HepG2 (cell line): ENCODE measurements around the gene TBC1D2B. TPM values are rescaled to one million over a fixed set of nuclear protein-coding genes. Genes with fewer than 3 reads are reported as not detected.
A peak's percentile ranks its signal among the peaks of the same experiment; 100 is the strongest.

ENCODE experiments used
- ATAC-seq: fragments of 200-7000 bp; cut with Tn5 transposase; 3 replicates; pipeline ENCODE4 v1.9.1; 2020; ENCODE audit warnings: mild to moderate bottlenecking, moderate library complexity
- BruUV-seq: library from RNA; stranded (reverse); fragments of 400-500 nt; replicated peaks from 2 replicates; lab custom pipeline; 2021; lab: Mats Ljungman, UMichigan
- CTCF ChIA-PET: fragments of 300-600 bp; formaldehyde crosslinking; extraction: SDS; loops from one replicate; lab custom pipeline; 2021; ENCODE audit warnings: low total read pairs, inconsistent platforms, low intra/inter-chr PET ratio; lab: Yijun Ruan, JAX
- POLR2A ChIA-PET: fragments of 350-600 bp; sonication (Branson Sonifier 250); formaldehyde crosslinking; loops from one replicate; lab custom pipeline; 2020; ENCODE audit warnings: antibody characterized with exemption, inconsistent platforms; lab: Yijun Ruan, JAX
- DNase-seq: peaks from one replicate; pipeline ENCODE4 v3.0.0-alpha.2; 2015; ENCODE audit warnings: low spot score
- FAIRE-seq: peaks from 3 replicates; lab custom pipeline; 2011; peaks lifted over from hg19 to GRCh38; lab: Jason Lieb, UNC
- H2AFZ ChIP-seq: one replicate; pipeline ENCODE4 v1.6.1; 2011; ENCODE audit warnings: low read length, inconsistent platforms
- H3K27ac ChIP-seq: fragments of 300-600 bp; 3 replicates; pipeline ENCODE4 v1.8.0; 2011; ENCODE audit warnings: mixed run types, mild to moderate bottlenecking, mixed read lengths, low read length, inconsistent platforms; ENCODE audit not compliant: insufficient read depth; ENCODE audit errors: extremely low read length
- H3K27me3 ChIP-seq, 2 experiments: fragments of 200-600 bp in 1 of 2; 2 replicates in 1 of 2; 3 replicates in 1 of 2; pipeline versions ENCODE4 v1.6.0 to v1.8.0; 2011; ENCODE audit warnings: low read length in 2 of 2, mild to moderate bottlenecking in 2 of 2, moderate library complexity in 2 of 2, inconsistent platforms in 1 of 2; ENCODE audit not compliant: insufficient read depth in 2 of 2, control insufficient read depth in 1 of 2
- H3K36me3 ChIP-seq, 2 experiments: fragments of 200-600 bp in 1 of 2; replicated peaks in 1 of 2; 2 replicates in 1 of 2; 3 replicates in 1 of 2; pipeline versions ENCODE4 v1.5.1 to v1.8.0; 2011; ENCODE audit warnings: low read length in 2 of 2, inconsistent platforms in 1 of 2; ENCODE audit not compliant: insufficient read depth in 2 of 2, control insufficient read depth in 1 of 2
- H3K4me1 ChIP-seq: 2 replicates; pipeline ENCODE4 v1.5.1; 2012; ENCODE audit warnings: low read length, inconsistent platforms; ENCODE audit not compliant: insufficient read depth
- H3K4me2 ChIP-seq: 2 replicates; pipeline ENCODE4 v1.6.0; 2011; ENCODE audit warnings: low read depth, low read length, inconsistent platforms
- H3K4me3 ChIP-seq, 3 experiments: fragments of 200-600 bp in 1 of 3; sonication (generic), shearing (Covaris generic) in 1 of 3; replicated peaks in 1 of 3; 2 replicates each; pipeline ENCODE4 v1.5.1; 2011 to 2016; ENCODE audit warnings: low read length in 3 of 3, inconsistent platforms in 2 of 3, low read depth in 2 of 3, mild to moderate bottlenecking in 2 of 3, control low read depth in 1 of 3, mixed read lengths in 1 of 3; ENCODE audit not compliant: insufficient read depth in 1 of 3
- H3K79me2 ChIP-seq: one replicate; pipeline ENCODE4 v1.6.1; 2011; ENCODE audit warnings: low read length, inconsistent platforms; ENCODE audit not compliant: insufficient read depth
- H3K9ac ChIP-seq: 2 replicates; pipeline ENCODE4 v1.6.0; 2011; ENCODE audit warnings: mild to moderate bottlenecking, low read depth, low read length, inconsistent platforms; ENCODE audit not compliant: insufficient read depth
- H3K9me3 ChIP-seq: 2 replicates; pipeline ENCODE4 v1.5.1; 2012; ENCODE audit warnings: mild to moderate bottlenecking, low read length
- H4K20me1 ChIP-seq: 2 replicates; pipeline ENCODE4 v1.6.0; 2011; ENCODE audit warnings: inconsistent platforms, mild to moderate bottlenecking, low read length, moderate library complexity; ENCODE audit not compliant: insufficient read depth
- CBX2 ChIP-seq, 2 experiments: fragments of 200-600 bp in 1 of 2; sonication (generic); formaldehyde crosslinking in 1 of 2; IDR thresholded peaks; 2 replicates each; pipeline versions ENCODE4 v1.7.0 to v1.8.1; 2018 to 2022; ENCODE audit warnings: low read depth in 2 of 2, low read length in 1 of 2, mild to moderate bottlenecking in 1 of 2, missing genetic modification reagents in 1 of 2
- GATAD1 ChIP-seq: IDR thresholded peaks from 2 replicates; pipeline ENCODE4 v1.6.1; 2016; ENCODE audit warnings: missing genetic modification reagents, missing compliant biosample characterization
- HNF4G ChIP-seq, 2 experiments: sonication (generic) in 1 of 2; formaldehyde crosslinking in 1 of 2; IDR thresholded peaks; 2 replicates each; pipeline versions ENCODE4 v1.4.0 to v1.6.1; 2011 to 2020; ENCODE audit warnings: borderline replicate concordance in 2 of 2, low read depth in 2 of 2, mild to moderate bottlenecking in 2 of 2, low read length in 1 of 2, missing genetic modification reagents in 1 of 2, moderate library complexity in 1 of 2
- REST ChIP-seq, 2 experiments: IDR thresholded peaks; 2 replicates each; pipeline ENCODE4 v1.6.1; 2011 to 2012; ENCODE audit warnings: low read length in 2 of 2, borderline replicate concordance in 1 of 2, low read depth in 1 of 2, mild to moderate bottlenecking in 1 of 2, moderate library complexity in 1 of 2
- RXRA ChIP-seq: sonication (generic); formaldehyde crosslinking; IDR thresholded peaks from 2 replicates; pipeline ENCODE4 v1.5.1; 2020; ENCODE audit warnings: missing genetic modification reagents
- ZNF382 ChIP-seq: sonication (generic); formaldehyde crosslinking; IDR thresholded peaks from 2 replicates; pipeline ENCODE4 v1.5.0; 2020; ENCODE audit warnings: missing genetic modification reagents, mild to moderate bottlenecking, borderline replicate concordance
- ZNF446 ChIP-seq: sonication (generic); formaldehyde crosslinking; IDR thresholded peaks from 2 replicates; pipeline ENCODE4 v1.5.0; 2020; ENCODE audit warnings: mild to moderate bottlenecking, missing genetic modification reagents
- WGBS: methylation state at CpG from one replicate; pipeline ENCODE4 v1.1.6; 2017; ENCODE audit warnings: low lambda C conversion rate; 5-methylcytosine and 5-hydroxymethylcytosine counted together
- in situ Hi-C: cut with HindIII; loops from 2 replicates; pipeline ENCODE4 v1.10.0; 2017; ENCODE audit warnings: low pct_unique_long_range_greater_than_20kb; ENCODE audit not compliant: extremely low pct_ligation_motif_present
- intact Hi-C: fragments of 100-400 bp; cut with micrococcal nuclease; formaldehyde crosslinking; loops from one replicate; pipeline ENCODE4 v1.10.0; 2022; ENCODE audit not compliant: unreplicated experiment
- polyA plus RNA-seq, 8 experiments: library from polyadenylated mRNA; depleted of rRNA in 3 of 8; stranded (reverse) in 7 of 8; unstranded in 1 of 8; fragments of >200 nt; fragmentation: Illumina TruSeq in 4 of 8; extraction: Trizol in 4 of 8; gene quantifications; 2 replicates each; pipeline versions ENCODE4 v1.2.1 to v1.2.3, GENCODE V29; 2011 to 2016; ENCODE audit warnings: low read depth in 4 of 8, missing spikeins in 1 of 8, mixed read lengths in 1 of 8; ENCODE audit not compliant: insufficient read depth in 1 of 8
- total RNA-seq, 5 experiments: library from RNA; depleted of rRNA; stranded (reverse); fragments of >200 nt; fragmentation: Illumina TruSeq; extraction: Trizol; gene quantifications; 2 replicates each; pipeline ENCODE4 v1.2.3, GENCODE V29; 2016; ENCODE audit warnings: low read depth in 1 of 5
- TF ChIP-seq, protein P1 (sequence below): IDR thresholded peaks from 2 replicates; pipeline ENCODE4 v1.4.0; 2020; ENCODE audit warnings: mild to moderate bottlenecking, missing genetic modification reagents

The TBC1D2B gene
- total and polyA plus RNA-seq, 2 of the 13 experiments (the other 11 are each of a cell fraction or from before 2014, with no cell fraction given): 10.1 to 14.4 TPM

DNA sequence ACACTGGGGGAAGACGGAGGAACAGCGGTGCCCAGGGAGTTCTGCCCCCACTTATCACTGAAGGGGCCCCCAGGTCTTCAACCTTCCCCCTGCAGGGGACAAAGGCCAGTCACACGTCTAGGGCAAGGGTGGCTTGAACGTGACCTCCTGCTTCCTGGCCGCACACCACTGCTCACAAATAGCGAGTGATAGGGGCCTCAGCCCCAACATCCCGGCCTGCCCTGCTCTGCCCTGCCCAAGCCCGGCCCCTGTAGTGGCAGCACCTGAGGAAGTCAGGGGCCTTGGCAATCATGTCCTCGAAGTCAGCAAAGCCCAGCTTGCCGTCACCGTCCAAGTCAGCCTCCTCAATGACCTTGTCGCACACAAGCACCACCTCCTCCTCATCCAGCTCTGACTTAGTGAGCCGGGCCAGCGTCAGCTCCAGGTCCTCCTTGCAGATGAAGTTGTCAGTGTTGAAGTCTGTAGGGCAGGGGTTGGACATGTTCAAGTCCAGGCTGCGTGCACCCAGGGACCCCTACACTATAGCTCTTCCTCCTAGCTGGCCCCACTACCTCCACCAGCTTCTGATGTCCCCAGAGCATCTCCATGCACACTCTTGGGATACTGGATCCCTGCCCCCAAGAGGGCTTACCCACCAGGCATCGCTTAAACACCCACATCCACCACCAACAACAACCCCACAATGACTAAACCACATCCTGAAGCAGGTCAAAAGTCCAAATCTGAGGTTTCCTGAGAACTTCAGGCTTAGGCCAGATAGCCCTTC, 28.1 kb upstream of the TBC1D2B start (continued):
- no peak for TF ChIP-seq GATAD1 (CRISPR knock-in tag)
- TF ChIP-seq, protein P1, sequence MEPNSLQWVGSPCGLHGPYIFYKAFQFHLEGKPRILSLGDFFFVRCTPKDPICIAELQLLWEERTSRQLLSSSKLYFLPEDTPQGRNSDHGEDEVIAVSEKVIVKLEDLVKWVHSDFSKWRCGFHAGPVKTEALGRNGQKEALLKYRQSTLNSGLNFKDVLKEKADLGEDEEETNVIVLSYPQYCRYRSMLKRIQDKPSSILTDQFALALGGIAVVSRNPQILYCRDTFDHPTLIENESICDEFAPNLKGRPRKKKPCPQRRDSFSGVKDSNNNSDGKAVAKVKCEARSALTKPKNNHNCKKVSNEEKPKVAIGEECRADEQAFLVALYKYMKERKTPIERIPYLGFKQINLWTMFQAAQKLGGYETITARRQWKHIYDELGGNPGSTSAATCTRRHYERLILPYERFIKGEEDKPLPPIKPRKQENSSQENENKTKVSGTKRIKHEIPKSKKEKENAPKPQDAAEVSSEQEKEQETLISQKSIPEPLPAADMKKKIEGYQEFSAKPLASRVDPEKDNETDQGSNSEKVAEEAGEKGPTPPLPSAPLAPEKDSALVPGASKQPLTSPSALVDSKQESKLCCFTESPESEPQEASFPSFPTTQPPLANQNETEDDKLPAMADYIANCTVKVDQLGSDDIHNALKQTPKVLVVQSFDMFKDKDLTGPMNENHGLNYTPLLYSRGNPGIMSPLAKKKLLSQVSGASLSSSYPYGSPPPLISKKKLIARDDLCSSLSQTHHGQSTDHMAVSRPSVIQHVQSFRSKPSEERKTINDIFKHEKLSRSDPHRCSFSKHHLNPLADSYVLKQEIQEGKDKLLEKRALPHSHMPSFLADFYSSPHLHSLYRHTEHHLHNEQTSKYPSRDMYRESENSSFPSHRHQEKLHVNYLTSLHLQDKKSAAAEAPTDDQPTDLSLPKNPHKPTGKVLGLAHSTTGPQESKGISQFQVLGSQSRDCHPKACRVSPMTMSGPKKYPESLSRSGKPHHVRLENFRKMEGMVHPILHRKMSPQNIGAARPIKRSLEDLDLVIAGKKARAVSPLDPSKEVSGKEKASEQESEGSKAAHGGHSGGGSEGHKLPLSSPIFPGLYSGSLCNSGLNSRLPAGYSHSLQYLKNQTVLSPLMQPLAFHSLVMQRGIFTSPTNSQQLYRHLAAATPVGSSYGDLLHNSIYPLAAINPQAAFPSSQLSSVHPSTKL (CRISPR knock-in tag): no peak
- 0 out of 2 replicates have a peak, but pooled peaks have one; percentile 17 for TF ChIP-seq HNF4G (IDR thresholded peaks at IDR 0.05; ENCODE audit: borderline replicate concordance, low read depth, low read length)
- no peak for TF ChIP-seq HNF4G (CRISPR knock-in tag; IDR thresholded peaks at IDR 0.05; ENCODE audit: borderline replicate concordance, low read depth)
- no peak for TF ChIP-seq ZNF446 (CRISPR knock-in tag)

DNA sequence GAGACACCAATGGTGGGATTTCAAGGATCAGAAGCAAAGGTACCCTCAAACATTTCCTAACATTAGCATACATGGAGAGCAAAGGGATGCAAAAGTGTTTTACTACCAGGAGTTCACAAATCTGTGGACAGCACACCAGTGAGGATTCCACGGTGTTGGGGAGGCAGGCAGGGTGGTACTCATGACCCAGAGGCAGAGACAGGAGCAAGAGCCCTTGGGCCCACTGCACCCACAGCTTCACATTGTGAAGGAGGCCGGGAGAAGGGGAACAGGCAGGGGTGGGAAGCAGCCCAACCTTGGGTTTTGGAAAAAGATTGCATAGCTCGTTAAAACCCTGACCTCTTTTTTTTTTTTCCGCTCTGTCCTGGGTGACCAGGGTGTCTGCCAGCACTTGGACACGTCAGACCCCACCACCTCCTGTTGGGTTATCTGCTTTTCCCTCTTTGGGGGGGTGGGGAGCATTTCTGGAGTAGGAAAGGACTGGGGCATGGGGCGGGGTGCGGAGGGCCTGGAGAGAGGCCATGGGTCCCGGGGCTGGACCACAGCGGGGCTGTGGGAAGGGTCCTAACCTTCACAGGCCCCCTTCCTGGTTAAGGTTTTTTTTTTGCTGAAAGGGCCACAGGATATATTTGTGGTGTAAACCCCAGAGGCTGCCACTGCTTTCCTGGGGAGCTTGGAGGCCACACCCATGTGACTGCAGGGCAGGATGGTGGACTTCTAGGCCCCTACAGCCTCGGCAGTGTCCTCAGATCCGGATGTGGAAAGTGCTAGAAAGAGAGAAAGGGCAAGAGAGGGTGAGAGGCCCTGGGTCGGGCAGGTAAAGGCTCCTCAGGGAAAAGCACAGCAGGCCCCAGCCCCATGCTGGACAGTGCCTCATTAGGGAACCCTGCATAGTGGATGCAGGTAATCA, 27.3 kb upstream of the TBC1D2B start:
- no peaks in the 10 kb centered on the region for H4K20me1 ChIP-seq
- ChIA-PET CTCF (no interaction called here), POLR2A (no interaction called here)
- intact Hi-C loops: no loop called here
- peaks cover 0 to 4% of the 10 kb centered on the region in 2 experiments; a peak in 2 of 5 replicates for H3K27me3 ChIP-seq
- peak overlapping the region; percentile 61 for H3K4me2 ChIP-seq
- H3K79me2 ChIP-seq: no peaks in the 10 kb centered on the region
- H3K9me3 ChIP-seq: no peaks in the 10 kb centered on the region
- BruUV-seq: no TSS peak
- in situ Hi-C loops: loop anchor here (5.0 kb wide), 1 partner anchor 103 kb away; no protein-coding TSS in a partner anchor
- no peak overlapping the region for H3K27ac ChIP-seq
- H3K4me1 ChIP-seq: peaks cover 31% of the 10 kb centered on the region
- H3K36me3 ChIP-seq: no peaks in the 10 kb centered on the region
- H2AFZ ChIP-seq: no peak overlapping the region
- no peak overlapping the region for H3K9ac ChIP-seq
- DNase-seq (no peak), FAIRE-seq (no peak), ATAC-seq (peak; percentile 14; the same call in 2 of the 3 replicates)
- 35% methylated on average over 9 of the region's 12 CpGs for WGBS
- H3K4me3 ChIP-seq: peak overlapping the region in 1 of 3 experiments; percentile 26; a peak in 2 of 6 replicates
- TF ChIP-seq RXRA (CRISPR knock-in tag): no peak
- TF ChIP-seq CBX2 (IDR thresholded peaks at IDR 0.05; ENCODE audit: low read depth, low read length): no peak
- TF ChIP-seq CBX2 (CRISPR knock-in tag; IDR thresholded peaks at IDR 0.05; ENCODE audit: low read depth): no peak
- peak in 1 of 2 experiments; percentile 26; a peak in 1 of 4 replicates for TF ChIP-seq REST (IDR thresholded peaks at IDR 0.05; ENCODE audit: borderline replicate concordance in 1 of 2, low read depth in 1 of 2, low read length in 2 of 2)
- TF ChIP-seq ZNF382 (CRISPR knock-in tag): no peak
